Activated CD4-positive, alpha-beta T cell treated with anti-CD3 and anti-CD28 coated beads, Interleukin-2, amount 50 U/mL, for 48 hours (primary cell): ENCODE measurements around the gene TMEFF1.
"Not testable (repeated sequence)": the region's sequence is repeated elsewhere in the genome, so short reads cannot be mapped to it uniquely, and the experiment has no call there.

ENCODE experiments used
- DNase-seq, 2 experiments: peaks; one replicate each; pipeline ENCODE4 v3.0.0-alpha.2; 2020

The TMEFF1 gene

GRCh38 chr9:100472788-100473275 is at the start of gene TMEFF1:
TMEFF1 (plus strand) TSS chr9:100473149; CDS start chr9:100473545, 396 bp downstream.
- peak; percentile 49 to 63 for DNase-seq

GRCh38 chr9:100425758-100426157 is 47.2 kb upstream of the TMEFF1 start:
- DNase-seq: no peak

- DNase-seq: no peak
These were observed 46.8 kb upstream of the TMEFF1 start for GRCh38 chr9:100426189-100426529.

- DNase-seq: peak; percentile 38 to 65
These were observed 46.2 kb upstream of the TMEFF1 start, which contains the start of gene MSANTD3 for GRCh38 chr9:100426530-100427365. MSANTD3 (plus strand) TSS chr9:100427143; CDS start chr9:100441939, 14,796 bp downstream.

- peak; percentile 49 to 52 for DNase-seq
These were observed 45.3 kb upstream of the TMEFF1 start for GRCh38 chr9:100427366-100428263.

GRCh38 chr9:100428871-100429654 is 43.9 kb upstream of the TMEFF1 start:
- DNase-seq: no peak

- DNase-seq: no peak
These were observed 42.5 kb upstream of the TMEFF1 start for GRCh38 chr9:100430286-100430940.

- DNase-seq: no peak
These were observed 41.1 kb upstream of the TMEFF1 start for GRCh38 chr9:100431886-100432285.

- DNase-seq: no peak
These were observed 40.2 kb upstream of the TMEFF1 start for GRCh38 chr9:100432736-100433135.

- DNase-seq: no peak
These were observed 36.4 kb upstream of the TMEFF1 start for GRCh38 chr9:100436571-100436970.

- peak; percentile 71 to 79 for DNase-seq
These were observed 34.8 kb upstream of the TMEFF1 start for GRCh38 chr9:100437860-100438805.

GRCh38 chr9:100440071-100440470 is 32.9 kb upstream of the TMEFF1 start:
- no peak for DNase-seq

- not testable (repeated sequence) for DNase-seq
These were observed 32.5 kb upstream of the TMEFF1 start for GRCh38 chr9:100440487-100440886.

- no peak for DNase-seq
These were observed 31.0 kb upstream of the TMEFF1 start for GRCh38 chr9:100441911-100442361.

GRCh38 chr9:100443781-100444768 is 28.9 kb upstream of the TMEFF1 start:
- DNase-seq: no peak

GRCh38 chr9:100445161-100445902 is 27.6 kb upstream of the TMEFF1 start:
- no peak for DNase-seq

- DNase-seq: no peak
These were observed 26.9 kb upstream of the TMEFF1 start for GRCh38 chr9:100445903-100446549.

GRCh38 chr9:100447041-100447440 is 25.9 kb upstream of the TMEFF1 start:
- no peak for DNase-seq
